Liver (tissue), 9 donors: Measurements from ENCODE around the gene PPP1R36. TPM values are rescaled to one million over a fixed set of nuclear protein-coding genes. Genes with fewer than 3 reads are reported as not detected.

Experiments used
- DNase-seq: peaks from one replicate; pipeline ENCODE4 v3.0.0-alpha.2; 2017; ENCODE audit warnings: low spot score
- H3K27ac ChIP-seq, 2 donors: one replicate each; pipeline ENCODE4 v1.7.0; 2013; ENCODE audit warnings: inconsistent platforms in 2 of 2, low read length in 2 of 2, control low read depth in 1 of 2, low read depth in 1 of 2, mild to moderate bottlenecking in 1 of 2
- H3K27me3 ChIP-seq, 4 donors: one replicate each; pipeline versions ENCODE4 v1.6.1 to v1.7.0; 2013; ENCODE audit warnings: low read length in 3 of 4, inconsistent platforms in 1 of 4, mild to moderate bottlenecking in 1 of 4, moderate library complexity in 1 of 4; ENCODE audit not compliant: control insufficient read depth in 4 of 4, insufficient read depth in 4 of 4
- H3K36me3 ChIP-seq, 4 donors: one replicate each; pipeline versions ENCODE4 v1.6.1 to v1.7.0; 2013; ENCODE audit warnings: low read length in 3 of 4, mild to moderate bottlenecking in 3 of 4, low read depth in 1 of 4, moderate library complexity in 1 of 4; ENCODE audit not compliant: control insufficient read depth in 4 of 4, insufficient read depth in 3 of 4
- H3K4me1 ChIP-seq, 4 donors: one replicate each; pipeline versions ENCODE4 v1.6.1 to v1.7.0; 2013; ENCODE audit warnings: low read length in 3 of 4, mild to moderate bottlenecking in 3 of 4, moderate library complexity in 1 of 4; ENCODE audit not compliant: control insufficient read depth in 4 of 4, insufficient read depth in 4 of 4
- H3K4me3 ChIP-seq, 3 donors: one replicate each; pipeline versions ENCODE4 v1.6.1 to v1.7.0; 2013; ENCODE audit warnings: low read length in 3 of 3, control low read depth in 1 of 3, low read depth in 1 of 3, mild to moderate bottlenecking in 1 of 3
- H3K9ac ChIP-seq, 2 donors: one replicate each; pipeline ENCODE4 v1.7.0; 2013; ENCODE audit warnings: low read length in 2 of 2, mild to moderate bottlenecking in 2 of 2, moderate library complexity in 2 of 2, control low read depth in 1 of 2, low read depth in 1 of 2
- H3K9me3 ChIP-seq, 4 donors: one replicate each; pipeline versions ENCODE4 v1.6.1 to v1.7.0; 2013; ENCODE audit warnings: low read length in 3 of 4; ENCODE audit not compliant: control insufficient read depth in 4 of 4
- EGR1 ChIP-seq, 2 donors: IDR thresholded peaks; 2 replicates each; pipeline ENCODE4 v1.6.1; 2016 to 2018; ENCODE audit warnings: antibody characterized with exemption in 2 of 2, low read depth in 2 of 2
- FOXA1 ChIP-seq: IDR thresholded peaks from 2 replicates; pipeline ENCODE4 v1.6.1; 2016; ENCODE audit warnings: antibody characterized with exemption
- FOXA2 ChIP-seq: IDR thresholded peaks from 2 replicates; pipeline ENCODE4 v1.6.1; 2016; ENCODE audit warnings: antibody characterized with exemption
- HNF4G ChIP-seq: IDR thresholded peaks from 2 replicates; pipeline ENCODE4 v1.6.1; 2016; ENCODE audit warnings: antibody characterized with exemption
- JUND ChIP-seq, 2 donors: IDR thresholded peaks; 2 replicates each; pipeline ENCODE4 v1.6.1; 2016; ENCODE audit warnings: antibody characterized with exemption in 2 of 2
- RAD21 ChIP-seq, 2 donors: IDR thresholded peaks; 2 replicates each; pipeline ENCODE4 v1.6.1; 2016; ENCODE audit warnings: antibody characterized with exemption in 2 of 2, mild to moderate bottlenecking in 2 of 2
- REST ChIP-seq: IDR thresholded peaks from 2 replicates; pipeline ENCODE4 v1.6.1; 2016; ENCODE audit warnings: antibody characterized with exemption, mild to moderate bottlenecking
- RXRA ChIP-seq, 2 donors: IDR thresholded peaks; 2 replicates each; pipeline ENCODE4 v1.6.1; 2017 to 2018; ENCODE audit warnings: antibody characterized with exemption in 2 of 2, mild to moderate bottlenecking in 1 of 2
- SP1 ChIP-seq: IDR thresholded peaks from 2 replicates; pipeline ENCODE4 v1.6.1; 2018; ENCODE audit warnings: antibody characterized with exemption, mild to moderate bottlenecking
- TAF1 ChIP-seq: conservative IDR thresholded peaks from 2 replicates; pipeline ENCODE4 v1.6.1; 2016; ENCODE audit warnings: antibody characterized with exemption, mild to moderate bottlenecking
- YY1 ChIP-seq: IDR thresholded peaks from 2 replicates; pipeline ENCODE4 v1.6.1; 2016; ENCODE audit warnings: antibody characterized with exemption, mild to moderate bottlenecking
- ZBTB33 ChIP-seq: IDR thresholded peaks from 2 replicates; pipeline ENCODE4 v1.6.1; 2016; ENCODE audit warnings: antibody characterized with exemption
- WGBS: extraction: QIAGEN DNeasy Blood & Tissue Kit; methylation state at CpG from one replicate; pipeline ENCODE4 v1.1.7; 2013; 5-methylcytosine and 5-hydroxymethylcytosine counted together
- polyA plus RNA-seq, 2 donors: library from polyadenylated mRNA; stranded (reverse) in 1 of 2; unstranded in 1 of 2; fragments of 200-250 nt in 1 of 2; fragments of >200 nt in 1 of 2; fragmentation: Nextera tagmentation in 1 of 2; extraction: Ambion mirVana in 1 of 2; gene quantifications; one replicate each; pipeline versions ENCODE4 v1.2.1 to v1.2.3, GENCODE V29; 2013 to 2015
- total RNA-seq, 2 donors: library from RNA; depleted of rRNA; stranded (reverse); fragments of >200 nt; gene quantifications; one replicate each; pipeline ENCODE4 v1.2.3, GENCODE V29; 2014
- TF ChIP-seq, protein P1 (sequence below): IDR thresholded peaks from 2 replicates; pipeline ENCODE4 v1.6.1; 2016; ENCODE audit warnings: antibody characterized with exemption
- TF ChIP-seq, protein P2 (sequence below): fragments of 150-350 bp; IDR thresholded peaks from 2 replicates; pipeline ENCODE4 v1.5.1; 2017; ENCODE audit warnings: improper control_type of control experiment, low read depth, low read length; ENCODE audit not compliant: missing input control
- donor health status: healthy.
- donor health status: healthy.
- donor health status: healthy.
- donor health status: healthy.
- donor health status: healthy.

The PPP1R36 gene
- total and polyA plus RNA-seq, 4 donors: 0.08 to 0.09 (median 0.08) TPM; not detected in 1

DNA sequence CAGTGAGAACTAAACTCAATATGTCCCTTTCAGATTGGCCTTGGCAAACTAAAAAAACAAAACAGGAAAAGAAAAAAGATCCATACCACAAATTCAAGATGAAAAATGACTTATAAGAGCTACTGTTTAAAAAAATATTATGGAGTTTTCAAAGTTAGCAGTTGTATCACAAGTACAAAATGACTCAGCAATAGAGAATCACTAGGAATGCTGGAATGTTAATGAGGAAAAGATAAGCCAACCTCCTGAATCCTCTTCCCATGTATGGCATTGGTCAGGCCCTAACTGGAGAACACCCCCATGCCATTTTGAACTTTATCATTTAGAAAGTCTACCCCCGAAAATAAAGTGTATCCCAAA, 62.2 kb downstream of the PPP1R36 start:
- H3K27ac ChIP-seq: no peak overlapping the region
- H3K4me3 ChIP-seq: no peak overlapping the region
- H3K4me1 ChIP-seq: peaks cover 0 to 3% (median 0%) of the 10 kb centered on the region in 4 donors
- no peaks in the 10 kb centered on the region for H3K27me3 ChIP-seq
- H3K9me3 ChIP-seq: no peaks in the 10 kb centered on the region
- TF ChIP-seq JUND (IDR thresholded peaks at IDR 0.05): peak in 1 of 2 donors; percentile 8
- no peak for TF ChIP-seq SP1
- TF ChIP-seq FOXA2: no peak
- no peak for TF ChIP-seq ZBTB33
- TF ChIP-seq TAF1: no peak
- TF ChIP-seq, protein P1, sequence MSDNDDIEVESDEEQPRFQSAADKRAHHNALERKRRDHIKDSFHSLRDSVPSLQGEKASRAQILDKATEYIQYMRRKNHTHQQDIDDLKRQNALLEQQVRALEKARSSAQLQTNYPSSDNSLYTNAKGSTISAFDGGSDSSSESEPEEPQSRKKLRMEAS: no peak
- TF ChIP-seq, protein P2, sequence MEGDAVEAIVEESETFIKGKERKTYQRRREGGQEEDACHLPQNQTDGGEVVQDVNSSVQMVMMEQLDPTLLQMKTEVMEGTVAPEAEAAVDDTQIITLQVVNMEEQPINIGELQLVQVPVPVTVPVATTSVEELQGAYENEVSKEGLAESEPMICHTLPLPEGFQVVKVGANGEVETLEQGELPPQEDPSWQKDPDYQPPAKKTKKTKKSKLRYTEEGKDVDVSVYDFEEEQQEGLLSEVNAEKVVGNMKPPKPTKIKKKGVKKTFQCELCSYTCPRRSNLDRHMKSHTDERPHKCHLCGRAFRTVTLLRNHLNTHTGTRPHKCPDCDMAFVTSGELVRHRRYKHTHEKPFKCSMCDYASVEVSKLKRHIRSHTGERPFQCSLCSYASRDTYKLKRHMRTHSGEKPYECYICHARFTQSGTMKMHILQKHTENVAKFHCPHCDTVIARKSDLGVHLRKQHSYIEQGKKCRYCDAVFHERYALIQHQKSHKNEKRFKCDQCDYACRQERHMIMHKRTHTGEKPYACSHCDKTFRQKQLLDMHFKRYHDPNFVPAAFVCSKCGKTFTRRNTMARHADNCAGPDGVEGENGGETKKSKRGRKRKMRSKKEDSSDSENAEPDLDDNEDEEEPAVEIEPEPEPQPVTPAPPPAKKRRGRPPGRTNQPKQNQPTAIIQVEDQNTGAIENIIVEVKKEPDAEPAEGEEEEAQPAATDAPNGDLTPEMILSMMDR: no peak
- peak; percentile 14 for TF ChIP-seq YY1
- TF ChIP-seq EGR1 (IDR thresholded peaks at IDR 0.05; ENCODE audit: low read depth in 2 of 2): no peak
- no peak for TF ChIP-seq REST
- TF ChIP-seq FOXA1: no peak
- no peak for TF ChIP-seq HNF4G
- WGBS: 82% methylated on average over 1 of the region's 1 CpG
- no peak for DNase-seq
- no peak overlapping the region for H3K9ac ChIP-seq
- no peaks in the 10 kb centered on the region for H3K36me3 ChIP-seq

GRCh38 chr14:64612971-64613666, 63.4 kb downstream of the PPP1R36 start:
- Histone ChIP-seq H3K27me3 (no peaks in the 10 kb centered on the region), H3K27ac (no peak overlapping the region), H3K4me1 (peaks cover 0 to 3% (median 0%) of the 10 kb centered on the region in 4 donors), H3K36me3 (no peaks in the 10 kb centered on the region), H3K4me3 (no peak overlapping the region), H3K9ac (no peak overlapping the region), H3K9me3 (no peaks in the 10 kb centered on the region)
- no peak for DNase-seq
- TF ChIP-seq FOXA2: no peak
- no peak for TF ChIP-seq SP1
- TF ChIP-seq RAD21 (IDR thresholded peaks at IDR 0.05): no peak
- no peak for TF ChIP-seq ZBTB33
- TF ChIP-seq RXRA (IDR thresholded peaks at IDR 0.05): no peak
- TF ChIP-seq EGR1 (IDR thresholded peaks at IDR 0.05; ENCODE audit: low read depth in 2 of 2): no peak
- no peak for TF ChIP-seq JUND (IDR thresholded peaks at IDR 0.05)
- TF ChIP-seq FOXA1: no peak
- no peak for TF ChIP-seq REST
- 61% methylated on average over 2 of the region's 2 CpGs for WGBS
